IgD-negative memory B cell (primary cell): ENCODE measurements around the gene RAD51B. TPM values are rescaled to one million over a fixed set of nuclear protein-coding genes. Genes with fewer than 3 reads are reported as not detected.
A peak's percentile ranks its signal among the peaks of the same experiment; 100 is the strongest.
"Not testable (repeated sequence)": the region's sequence is repeated elsewhere in the genome, so short reads cannot be mapped to it uniquely, and the experiment has no call there.

Experiments used
- H3K27ac Mint-ChIP-seq, 3 donors: one replicate each; pipeline ENCODE4 v1.8.0; 2020 to 2022; ENCODE audit warnings: mild to moderate bottlenecking in 3 of 3, mixed read lengths in 3 of 3, moderate library complexity in 1 of 3
- H3K27me3 Mint-ChIP-seq: one replicate; pipeline ENCODE4 v1.8.0; 2021; ENCODE audit warnings: mixed read lengths
- H3K36me3 Mint-ChIP-seq: one replicate; pipeline ENCODE4 v1.8.0; 2020; ENCODE audit warnings: mild to moderate bottlenecking, mixed read lengths
- H3K4me1 Mint-ChIP-seq, 3 donors: one replicate each; pipeline ENCODE4 v1.8.0; 2020 to 2022; ENCODE audit warnings: mixed read lengths in 3 of 3, mild to moderate bottlenecking in 1 of 3
- H3K4me3 Mint-ChIP-seq, 4 donors: one replicate each; pipeline ENCODE4 v1.8.0; 2020 to 2022; ENCODE audit warnings: mild to moderate bottlenecking in 4 of 4, mixed read lengths in 4 of 4, moderate library complexity in 3 of 4
- H3K9me3 Mint-ChIP-seq, 3 donors: one replicate each; pipeline ENCODE4 v1.8.0; 2020 to 2021; ENCODE audit warnings: mixed read lengths in 3 of 3, mild to moderate bottlenecking in 1 of 3
- polyA plus RNA-seq: library from polyadenylated mRNA; unstranded; fragments of 300-500 nt; fragmentation: Illumina TruSeq; gene quantifications from one replicate; pipeline ENCODE4 v1.2.3, GENCODE V29; 2021

The RAD51B gene
- polyA plus RNA-seq, 1 donor from 2014 or later, result 24.9 TPM

DNA sequence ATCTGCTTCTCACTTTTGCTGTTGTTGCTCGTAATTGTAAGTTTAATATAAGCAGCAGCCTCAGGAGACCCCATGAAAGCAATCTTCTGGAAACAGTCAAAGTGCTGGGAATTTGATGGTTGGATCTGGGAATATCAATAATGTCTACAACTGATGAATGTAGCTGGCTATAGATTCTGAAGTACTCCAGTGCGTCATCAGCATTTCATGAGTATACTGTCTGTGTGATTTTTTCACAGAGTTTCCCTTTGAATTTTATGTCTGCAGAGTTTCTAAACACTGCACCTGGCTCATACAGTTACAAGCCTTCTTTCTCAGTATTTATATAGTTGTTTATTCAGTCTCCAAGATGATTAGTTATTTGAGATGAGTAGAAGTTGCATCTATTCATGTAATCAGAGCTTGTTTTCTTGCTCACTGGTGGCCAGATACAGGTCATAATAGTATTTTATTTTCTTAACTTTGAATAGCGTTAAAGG is 222.3 kb downstream of the RAD51B start:
- Mint-ChIP-seq H3K9me3 (no peaks in the 10 kb centered on the region), H3K27ac (no peak overlapping the region), H3K4me1 (no peaks in the 10 kb centered on the region), H3K4me3 (no peak overlapping the region), H3K36me3 (peaks cover 2% of the 10 kb centered on the region), H3K27me3 (no peaks in the 10 kb centered on the region)

DNA sequence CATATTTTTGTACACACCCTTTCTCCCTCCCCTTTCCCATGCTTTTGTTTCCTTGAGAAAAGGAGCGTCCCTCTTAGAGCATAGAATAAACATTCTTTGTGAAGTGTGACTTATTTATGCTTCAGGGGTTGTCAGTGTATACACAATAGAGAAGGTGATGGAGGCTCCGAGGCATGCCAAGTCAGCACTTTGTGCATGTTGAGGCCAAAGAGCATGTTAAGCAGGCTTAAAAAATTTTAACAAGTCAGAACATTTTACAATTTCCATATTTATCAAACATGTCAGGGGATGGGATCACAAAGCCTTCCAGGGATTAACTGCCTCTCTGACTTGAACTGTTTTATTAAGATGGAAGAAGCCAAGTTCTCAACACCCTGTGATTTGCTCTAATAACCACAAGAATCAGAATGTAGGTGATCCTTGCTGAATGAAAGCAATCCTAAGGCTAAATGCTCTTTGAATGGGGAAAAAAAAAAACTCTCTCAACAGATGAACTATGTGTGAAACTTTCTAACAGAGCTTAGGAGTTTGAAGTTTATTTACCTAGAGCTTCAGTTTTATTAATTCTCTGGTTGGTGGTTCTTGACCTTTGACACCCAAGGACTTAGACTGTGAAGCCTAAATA is 223.1 kb downstream of the RAD51B start:
- Mint-ChIP-seq H3K27me3 (no peaks in the 10 kb centered on the region), H3K4me3 (no peak overlapping the region), H3K9me3 (no peaks in the 10 kb centered on the region), H3K27ac (no peak overlapping the region), H3K36me3 (peaks cover 2% of the 10 kb centered on the region), H3K4me1 (no peaks in the 10 kb centered on the region)

DNA sequence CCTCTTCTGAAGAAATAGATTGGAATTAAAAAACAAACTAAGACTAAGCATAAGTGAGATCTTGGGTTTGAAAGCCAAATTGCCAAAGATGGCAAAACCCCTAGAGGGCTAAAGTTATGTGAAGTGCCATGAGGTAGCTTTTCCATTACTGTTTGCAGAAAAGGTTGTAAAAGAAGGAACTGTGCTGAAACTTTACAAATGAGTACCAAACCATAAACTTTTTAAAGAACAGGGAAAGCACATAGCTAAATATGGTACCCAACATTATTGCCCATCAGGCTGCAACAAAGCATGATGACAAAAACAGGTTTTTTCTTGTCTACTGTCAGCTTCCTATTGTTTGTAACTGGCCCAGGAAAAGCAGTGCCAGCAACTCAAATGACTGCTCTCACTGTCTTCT is 224.2 kb downstream of the RAD51B start:
- Mint-ChIP-seq H3K27ac (no peak overlapping the region), H3K9me3 (no peaks in the 10 kb centered on the region), H3K36me3 (peaks cover 6% of the 10 kb centered on the region), H3K4me1 (no peaks in the 10 kb centered on the region), H3K27me3 (no peaks in the 10 kb centered on the region), H3K4me3 (no peak overlapping the region)

DNA sequence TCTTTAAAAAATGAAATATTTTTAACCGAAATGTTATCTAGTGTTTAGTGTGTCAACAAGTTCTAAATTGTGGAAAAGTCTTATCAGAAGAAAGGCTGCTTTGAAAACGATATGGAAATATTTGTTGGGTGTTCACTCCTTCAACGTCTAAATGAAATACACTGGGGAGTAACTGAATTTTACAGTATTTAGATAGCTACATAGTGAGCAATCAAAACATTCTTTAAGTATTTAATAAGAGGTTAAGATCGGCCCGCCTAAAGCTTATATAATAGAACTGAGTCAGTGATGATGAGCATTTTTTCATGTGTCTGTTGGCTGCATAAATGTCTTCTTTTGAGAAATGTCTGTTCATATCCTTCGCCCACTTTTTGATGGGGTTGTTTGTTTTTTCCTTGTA is 228.3 kb downstream of the RAD51B start:
- H3K4me3 Mint-ChIP-seq, result no peak overlapping the region
- no peaks in the 10 kb centered on the region for H3K27me3 Mint-ChIP-seq
- H3K9me3 Mint-ChIP-seq, result peaks cover 0 to 2% (median 0%) of the 10 kb centered on the region in 3 donors
- H3K36me3 Mint-ChIP-seq, result peaks cover 11% of the 10 kb centered on the region
- no peaks in the 10 kb centered on the region for H3K4me1 Mint-ChIP-seq
- H3K27ac Mint-ChIP-seq, result no peak overlapping the region

DNA sequence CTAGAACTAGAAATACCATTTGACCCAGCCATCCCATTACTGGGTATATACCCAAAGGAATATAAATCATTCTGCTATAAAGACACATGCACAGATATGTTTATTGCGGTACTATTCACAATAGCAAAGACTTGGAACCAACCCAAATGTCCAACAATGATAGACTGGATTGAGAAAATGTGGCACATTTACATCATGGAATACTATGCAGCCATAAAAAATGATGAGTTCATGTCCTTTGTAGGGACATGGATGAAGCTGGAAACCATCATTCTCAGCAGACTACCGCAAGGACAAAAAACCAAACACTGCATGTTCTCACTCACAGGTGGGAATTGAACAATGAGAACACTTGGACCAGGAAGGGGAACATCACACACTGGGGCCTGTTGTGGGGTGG is 229.2 kb downstream of the RAD51B start:
- H3K36me3 Mint-ChIP-seq, result peaks cover 13% of the 10 kb centered on the region
- H3K4me1 Mint-ChIP-seq, H3K27me3 Mint-ChIP-seq, H3K27ac Mint-ChIP-seq, H3K4me3 Mint-ChIP-seq, H3K9me3 Mint-ChIP-seq: not testable (repeated sequence)

DNA sequence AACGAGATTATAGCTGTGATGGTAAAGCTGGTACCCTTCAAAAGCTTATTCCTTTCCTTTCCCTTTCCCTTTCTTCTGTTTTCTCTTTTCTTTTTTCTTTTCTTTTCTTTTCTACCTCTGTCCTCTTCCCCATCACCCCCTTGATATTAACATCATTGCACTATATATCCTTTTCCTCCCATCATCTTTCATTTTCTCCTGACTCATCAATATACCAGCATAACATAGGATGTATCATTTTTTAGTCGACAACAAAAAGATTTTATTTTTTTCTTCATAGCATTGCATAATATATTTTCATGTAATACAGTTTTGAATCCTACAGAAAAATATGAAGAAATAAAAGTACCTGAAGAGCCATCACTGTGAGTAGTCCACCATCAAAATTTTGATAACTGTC is 230.6 kb downstream of the RAD51B start:
- Mint-ChIP-seq H3K4me1 (no peaks in the 10 kb centered on the region), H3K27ac (no peak overlapping the region), H3K9me3 (peaks cover 0 to 2% (median 0%) of the 10 kb centered on the region in 3 donors), H3K36me3 (peaks cover 13% of the 10 kb centered on the region), H3K4me3 (no peak overlapping the region), H3K27me3 (no peaks in the 10 kb centered on the region)

DNA sequence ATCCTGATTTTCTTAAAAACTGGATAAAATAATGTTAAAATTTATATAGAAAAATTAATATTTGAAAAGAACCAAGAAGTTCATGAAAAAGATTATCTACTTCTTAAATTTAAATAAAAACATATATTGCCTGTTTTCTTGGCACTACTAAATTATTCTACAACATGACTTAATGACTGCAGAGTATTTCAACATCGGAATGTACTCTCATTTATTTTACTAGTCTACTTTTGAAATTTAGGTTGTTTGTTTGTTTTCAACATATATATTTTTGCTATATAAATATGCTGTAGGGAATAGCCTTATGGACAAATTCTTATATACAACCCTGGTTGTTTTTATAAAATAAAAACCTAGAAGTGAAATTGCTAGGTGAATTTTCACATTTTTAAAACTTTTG is 231.6 kb downstream of the RAD51B start:
- Mint-ChIP-seq H3K27me3 (no peaks in the 10 kb centered on the region), H3K4me3 (no peak overlapping the region), H3K27ac (no peak overlapping the region)

DNA sequence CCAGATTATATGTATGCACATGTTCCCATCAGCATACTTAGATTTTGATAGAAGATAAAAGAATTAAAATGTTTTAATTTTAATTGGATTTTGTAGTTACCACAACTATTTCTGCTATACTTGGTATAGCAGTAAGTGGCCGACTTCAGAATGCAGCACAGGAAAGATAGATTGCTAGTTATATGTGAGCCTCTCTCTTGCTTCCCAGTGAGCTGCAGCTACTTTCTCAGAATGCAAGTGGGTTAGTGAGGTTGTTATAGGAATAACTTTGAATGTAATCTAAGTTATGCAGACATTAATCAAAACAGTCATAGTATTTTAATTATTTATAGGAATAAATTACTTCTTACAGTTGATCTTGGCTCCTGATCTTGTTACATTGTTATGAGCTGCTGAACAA is 240.6 kb downstream of the RAD51B start:
- no peak overlapping the region for H3K27ac Mint-ChIP-seq
- no peaks in the 10 kb centered on the region for H3K4me1 Mint-ChIP-seq
- H3K4me3 Mint-ChIP-seq, result no peak overlapping the region
- peaks cover 5 to 16% (median 8%) of the 10 kb centered on the region in 3 donors for H3K9me3 Mint-ChIP-seq
- H3K27me3 Mint-ChIP-seq, result no peaks in the 10 kb centered on the region
- H3K36me3 Mint-ChIP-seq, result peaks cover 2% of the 10 kb centered on the region

More for the DNA sequence above, 231.6 kb downstream of the RAD51B start:
- H3K9me3 Mint-ChIP-seq, result peaks cover 0 to 2% (median 0%) of the 10 kb centered on the region in 3 donors
- H3K36me3 Mint-ChIP-seq, result peaks cover 13% of the 10 kb centered on the region
- no peaks in the 10 kb centered on the region for H3K4me1 Mint-ChIP-seq

DNA sequence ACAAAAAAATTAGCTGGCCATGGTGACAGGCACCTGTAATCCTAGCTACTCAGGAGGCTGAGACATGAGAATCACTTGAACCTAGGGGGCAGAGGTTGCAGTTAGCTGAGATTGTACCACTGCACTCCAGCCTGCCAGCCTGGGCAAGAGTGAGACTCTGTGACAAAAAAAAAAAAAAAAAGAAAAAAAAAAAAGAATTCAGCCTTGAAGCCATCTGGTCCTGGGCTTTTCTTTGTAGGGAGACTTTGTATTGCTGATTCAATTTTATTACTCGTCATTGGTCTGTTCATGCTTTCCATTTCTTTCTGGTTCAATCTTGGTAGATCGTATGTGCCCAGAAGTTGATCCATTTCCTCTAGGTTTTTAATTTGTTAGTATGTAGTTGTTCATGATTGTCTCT is 243.1 kb downstream of the RAD51B start:
- Mint-ChIP-seq H3K4me3 (peak overlapping the region in 1 of 4 donors; percentile 63), H3K27me3 (no peaks in the 10 kb centered on the region), H3K36me3 (peaks cover 7% of the 10 kb centered on the region), H3K4me1 (no peaks in the 10 kb centered on the region), H3K9me3 (peaks cover 5 to 16% (median 11%) of the 10 kb centered on the region in 3 donors), H3K27ac (no peak overlapping the region)

DNA sequence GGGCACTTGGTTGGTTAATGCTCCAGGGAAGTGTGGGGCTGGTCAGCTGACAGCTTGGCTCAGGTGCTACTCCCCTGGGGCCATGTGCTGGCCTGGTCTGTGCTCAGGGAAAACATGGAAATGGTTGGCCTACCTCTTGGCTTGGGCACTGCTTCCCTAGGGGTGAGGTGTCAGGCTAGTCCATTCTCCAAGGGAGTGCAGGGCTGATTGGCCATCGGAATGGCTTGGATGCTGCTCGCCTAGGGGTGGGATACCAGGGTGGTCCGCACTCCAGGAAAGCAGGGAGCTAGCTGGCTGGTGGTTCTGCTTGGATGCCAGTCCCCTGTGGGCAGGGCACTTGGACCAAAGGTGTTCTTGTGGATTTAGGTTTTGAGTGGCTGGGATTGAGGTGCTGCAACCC is 245.7 kb downstream of the RAD51B start:
- no peaks in the 10 kb centered on the region for H3K4me1 Mint-ChIP-seq
- H3K4me3 Mint-ChIP-seq, result no peak overlapping the region
- peak overlapping the region in 1 of 3 donors; percentile 7 for H3K27ac Mint-ChIP-seq
- H3K9me3 Mint-ChIP-seq, result peaks cover 8 to 35% (median 16%) of the 10 kb centered on the region in 3 donors
- no peaks in the 10 kb centered on the region for H3K27me3 Mint-ChIP-seq
- H3K36me3 Mint-ChIP-seq, result peaks cover 7% of the 10 kb centered on the region

DNA sequence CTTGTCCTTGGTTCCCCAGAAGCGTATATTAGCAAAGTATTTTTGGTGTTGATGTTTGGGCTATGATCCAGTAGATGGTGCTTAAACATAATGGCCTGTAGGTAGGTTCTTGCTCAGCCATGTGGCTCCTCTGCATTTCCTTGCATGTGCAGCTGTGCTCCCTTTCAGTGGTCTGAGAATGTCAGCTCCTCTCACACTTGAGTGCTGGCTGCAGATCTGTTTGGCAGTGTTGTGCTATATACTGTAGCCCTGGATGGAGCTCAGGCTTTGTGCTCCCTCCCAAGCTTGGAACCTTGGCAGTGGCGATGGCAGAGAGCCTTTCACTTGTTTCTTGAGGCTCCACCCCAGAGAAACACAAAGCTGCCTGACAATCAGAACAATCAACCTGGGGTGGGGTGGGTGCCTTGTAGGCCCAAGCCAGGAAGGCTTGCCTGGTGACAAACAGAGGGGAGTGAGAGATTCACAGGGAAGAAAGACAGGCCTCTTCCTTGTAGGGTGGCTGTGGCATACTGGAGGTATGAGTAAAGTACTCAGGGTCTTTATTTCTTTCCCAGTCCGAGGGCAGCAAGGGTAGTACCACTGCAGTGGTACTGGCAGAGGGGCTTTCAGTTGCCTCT is 255.3 kb downstream of the RAD51B start:
- Mint-ChIP-seq H3K27ac (no peak overlapping the region), H3K4me1 (peaks cover 6 to 15% (median 13%) of the 10 kb centered on the region in 3 donors), H3K27me3 (no peaks in the 10 kb centered on the region), H3K4me3 (no peak overlapping the region), H3K9me3 (peaks cover 7 to 31% (median 19%) of the 10 kb centered on the region in 3 donors), H3K36me3 (peaks cover 5% of the 10 kb centered on the region)

DNA sequence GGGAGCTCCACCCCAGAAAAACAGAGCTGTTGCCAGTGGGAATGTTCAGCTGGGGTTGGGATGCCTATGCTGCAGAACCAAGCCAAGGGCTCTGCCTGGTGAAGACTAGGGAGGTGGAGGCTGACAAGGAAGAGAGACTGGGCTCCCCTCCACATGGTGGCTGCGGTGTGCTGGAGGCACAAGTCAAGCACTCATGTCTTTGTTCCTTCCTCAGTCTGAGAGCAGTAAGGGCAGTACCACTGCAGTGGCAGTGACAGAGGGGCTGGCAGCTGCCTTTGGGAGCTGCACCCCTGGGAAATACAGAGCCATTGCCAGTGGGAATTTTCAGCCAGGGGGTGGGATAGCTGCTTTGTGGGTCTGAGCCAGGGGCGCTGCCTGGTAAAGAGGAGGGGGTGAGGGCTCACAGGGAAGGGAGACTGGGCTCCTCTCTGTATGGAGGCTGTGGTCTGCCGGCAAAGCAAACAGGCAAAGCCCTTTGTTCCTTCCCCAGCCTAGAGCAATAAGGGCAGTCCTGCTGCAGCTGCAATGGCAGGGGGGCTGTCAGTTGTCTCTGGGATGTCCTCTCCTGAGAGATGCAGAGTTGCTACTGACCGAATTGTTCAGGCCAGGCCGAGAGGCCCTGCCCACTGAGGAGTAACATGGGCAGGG is 255.9 kb downstream of the RAD51B start:
- H3K27me3 Mint-ChIP-seq, result no peaks in the 10 kb centered on the region
- H3K27ac Mint-ChIP-seq, result no peak overlapping the region
- H3K36me3 Mint-ChIP-seq, result peaks cover 5% of the 10 kb centered on the region
- no peak overlapping the region for H3K4me3 Mint-ChIP-seq
- H3K9me3 Mint-ChIP-seq, result peaks cover 7 to 26% (median 14%) of the 10 kb centered on the region in 3 donors
- H3K4me1 Mint-ChIP-seq, result peaks cover 6 to 22% (median 13%) of the 10 kb centered on the region in 3 donors

DNA sequence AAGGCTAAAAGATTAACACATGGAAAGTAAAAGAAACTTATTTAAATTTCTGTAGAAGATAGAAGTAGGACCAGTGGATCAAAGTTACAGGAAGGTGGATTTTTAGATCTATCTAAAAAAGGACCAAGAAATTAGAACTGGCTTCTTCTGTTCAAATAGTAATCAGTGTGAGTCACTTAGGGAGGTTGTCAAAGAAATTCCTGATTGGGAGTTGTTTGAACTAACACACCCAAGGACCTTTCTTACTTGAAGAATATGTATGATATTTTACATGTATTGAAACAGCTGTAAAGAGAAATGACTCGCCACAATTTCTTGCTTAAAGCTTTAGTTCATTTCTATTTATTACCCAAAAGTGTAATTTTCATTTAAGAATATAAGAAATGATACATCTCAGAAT is 256.9 kb downstream of the RAD51B start:
- Mint-ChIP-seq H3K4me3 (no peak overlapping the region), H3K9me3 (peaks cover 3 to 21% (median 14%) of the 10 kb centered on the region in 3 donors), H3K27ac (no peak overlapping the region), H3K4me1 (peaks cover 9 to 25% (median 20%) of the 10 kb centered on the region in 3 donors), H3K36me3 (peaks cover 5% of the 10 kb centered on the region), H3K27me3 (no peaks in the 10 kb centered on the region)

DNA sequence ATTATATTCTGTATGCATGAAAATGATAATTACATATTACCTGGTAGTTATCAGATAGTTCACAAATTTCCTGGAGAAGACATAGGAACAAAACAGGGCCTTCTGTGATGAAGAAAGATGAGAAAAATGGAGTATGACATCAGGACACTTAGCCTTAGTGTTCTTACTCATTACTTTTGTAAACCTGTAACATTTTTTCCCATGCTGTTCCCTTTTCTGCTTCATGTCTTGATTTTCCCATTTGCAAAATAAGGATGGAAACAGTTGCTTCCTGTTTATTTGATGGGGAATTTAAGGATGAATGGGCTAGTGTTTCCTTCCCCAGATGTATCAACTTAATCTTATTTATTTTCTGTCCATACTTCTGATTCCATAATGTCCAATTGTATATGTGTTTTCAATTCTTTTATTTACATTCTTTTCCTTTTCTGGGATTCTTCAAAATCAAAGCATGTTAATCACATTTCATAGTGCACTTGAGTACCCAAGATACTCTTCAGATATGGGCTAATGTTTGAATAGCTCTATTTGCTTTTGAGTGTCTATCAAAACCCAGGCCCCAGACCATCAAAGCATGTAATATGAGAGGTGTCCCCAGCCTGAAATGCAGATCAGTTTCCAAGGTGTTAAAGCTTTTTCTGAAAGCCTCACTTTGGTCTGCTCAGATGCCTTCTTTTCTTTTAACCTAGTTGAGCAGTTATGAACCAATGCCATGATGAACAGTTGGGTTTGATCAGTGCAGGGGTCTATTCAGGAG is 260.5 kb downstream of the RAD51B start:
- Mint-ChIP-seq H3K36me3 (peaks cover under 1% of the 10 kb centered on the region), H3K4me3 (peak overlapping the region in 1 of 4 donors; percentile 70), H3K4me1 (peaks cover 9 to 32% (median 20%) of the 10 kb centered on the region in 3 donors), H3K27ac (no peak overlapping the region), H3K9me3 (no peaks in the 10 kb centered on the region), H3K27me3 (no peaks in the 10 kb centered on the region)

DNA sequence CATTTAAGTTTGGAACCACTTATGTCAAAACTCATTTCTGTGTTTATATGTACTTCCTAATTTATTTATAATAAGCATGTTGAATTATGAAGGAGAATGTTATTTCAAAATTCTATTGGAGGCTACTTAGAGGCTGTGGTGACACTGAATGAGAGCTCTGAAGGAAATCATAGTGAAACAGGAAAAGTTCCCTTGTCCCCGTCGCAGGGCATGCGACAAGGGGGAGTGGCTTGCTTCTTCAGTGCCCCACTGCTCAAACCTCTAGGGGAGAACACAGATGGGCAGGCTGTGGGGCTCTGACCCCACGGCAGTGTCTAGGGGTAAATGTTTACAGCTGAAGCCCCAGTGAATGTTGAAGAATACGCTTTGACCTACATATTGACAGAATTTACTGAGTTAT is 261.9 kb downstream of the RAD51B start:
- Mint-ChIP-seq H3K4me3 (peak overlapping the region in 2 of 4 donors; percentile 52 to 81), H3K4me1 (peaks cover 9 to 36% (median 20%) of the 10 kb centered on the region in 3 donors), H3K9me3 (no peaks in the 10 kb centered on the region), H3K27me3 (no peaks in the 10 kb centered on the region), H3K36me3 (peaks cover 5% of the 10 kb centered on the region), H3K27ac (peak overlapping the region in 1 of 3 donors; percentile 78)
